ENCODE results near the gene PWWP2A.

PWWP2A gene

DNA sequence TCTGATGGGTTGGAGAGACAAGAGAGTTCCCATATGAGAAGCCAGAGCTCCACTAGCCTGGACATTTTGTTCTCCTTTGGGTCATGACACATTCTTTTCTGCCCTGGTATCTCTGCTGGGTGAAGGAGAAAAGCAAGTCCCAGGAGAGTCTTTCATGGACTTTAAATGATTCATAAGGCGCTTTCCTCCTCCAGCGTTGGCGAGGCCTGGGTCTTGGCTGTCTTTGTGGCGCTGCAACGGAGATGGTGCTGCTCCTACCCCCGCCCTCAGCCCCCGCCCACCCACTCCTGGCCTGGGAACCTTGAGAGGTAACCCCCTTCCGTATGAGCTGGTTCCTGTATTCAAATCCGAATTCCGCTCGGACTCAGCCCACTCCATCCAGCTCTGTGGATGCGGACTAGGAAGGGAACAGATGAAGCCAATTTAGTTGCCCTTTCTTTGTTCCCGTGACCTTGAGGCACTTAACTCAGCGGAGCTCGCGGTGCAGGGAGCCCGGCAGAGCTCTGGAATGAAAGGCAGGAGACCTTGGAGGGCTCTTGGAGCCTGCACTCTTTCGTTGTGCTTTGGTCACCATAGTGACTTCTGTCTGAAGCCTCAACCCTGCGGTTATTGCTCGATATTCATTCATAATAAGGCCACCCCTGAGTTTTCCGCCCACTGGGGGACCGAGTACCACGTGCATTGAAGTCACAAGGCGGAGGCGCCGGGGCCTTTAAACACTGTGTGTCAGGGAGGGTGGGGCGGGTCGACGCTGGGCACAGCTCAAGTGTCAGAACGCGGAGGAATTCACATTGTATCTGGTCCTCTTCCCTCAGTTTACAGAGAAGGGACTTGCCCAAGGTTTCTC lies 14.0 kb upstream of the PWWP2A start:
- DNase-seq: no peak

DNA sequence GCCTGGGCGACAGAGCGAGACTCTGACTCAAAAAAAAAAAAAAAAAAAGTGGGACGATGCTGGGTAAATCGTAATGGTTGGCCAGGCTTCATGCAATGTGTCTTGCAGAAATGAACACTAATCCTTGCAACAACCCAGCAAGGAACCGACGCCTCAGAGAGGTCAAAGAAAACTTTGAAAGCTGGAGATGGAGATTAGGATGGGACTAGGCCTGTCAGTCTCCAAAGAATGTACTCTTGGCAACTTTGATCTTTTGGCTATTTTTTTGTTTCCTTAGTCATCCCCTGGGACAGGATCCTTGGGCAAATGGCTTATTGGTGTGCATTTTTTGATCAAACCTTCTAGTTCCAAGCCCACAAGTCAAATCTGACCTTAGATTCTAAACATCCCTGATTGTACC lies 10.6 kb upstream of the PWWP2A start:
- no peak for DNase-seq

DNA sequence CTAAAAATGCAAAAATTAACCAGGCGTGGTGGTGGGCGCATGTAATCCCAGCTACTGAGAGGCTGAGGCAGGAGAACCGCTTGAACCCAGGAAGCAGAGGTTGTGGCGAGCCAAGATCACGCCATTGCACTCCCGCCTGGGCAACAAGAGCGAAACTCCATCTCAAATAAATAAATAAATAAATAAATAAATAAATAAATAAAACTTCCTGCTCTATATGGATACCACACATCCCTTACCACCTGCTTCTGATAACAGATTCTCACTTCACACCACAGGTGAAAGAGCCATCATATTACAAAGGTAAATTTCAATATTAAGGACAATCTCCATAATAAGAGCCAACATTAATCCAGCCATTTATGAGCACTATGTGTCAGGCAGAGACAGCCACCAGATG lies 9.4 kb upstream of the PWWP2A start:
- no peak for DNase-seq

DNA sequence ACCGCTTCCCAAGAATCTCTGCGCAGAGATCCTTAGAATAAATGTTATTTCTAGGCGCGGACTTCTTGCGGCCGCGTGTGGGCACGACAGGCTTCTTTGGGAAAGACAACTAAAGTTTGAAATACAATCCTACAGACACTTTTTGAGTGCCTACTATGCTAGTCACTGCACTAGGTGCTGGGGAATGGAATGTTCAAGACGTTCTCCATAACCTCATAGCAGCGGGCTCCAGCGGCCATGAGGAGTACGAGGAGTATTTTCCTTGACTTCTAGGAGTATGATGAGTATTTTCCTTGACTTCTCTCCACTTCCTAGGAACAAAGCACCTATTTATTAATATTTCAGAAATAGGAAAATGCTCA lies 636 bp upstream of the PWWP2A start:
- no peak for DNase-seq

DNA sequence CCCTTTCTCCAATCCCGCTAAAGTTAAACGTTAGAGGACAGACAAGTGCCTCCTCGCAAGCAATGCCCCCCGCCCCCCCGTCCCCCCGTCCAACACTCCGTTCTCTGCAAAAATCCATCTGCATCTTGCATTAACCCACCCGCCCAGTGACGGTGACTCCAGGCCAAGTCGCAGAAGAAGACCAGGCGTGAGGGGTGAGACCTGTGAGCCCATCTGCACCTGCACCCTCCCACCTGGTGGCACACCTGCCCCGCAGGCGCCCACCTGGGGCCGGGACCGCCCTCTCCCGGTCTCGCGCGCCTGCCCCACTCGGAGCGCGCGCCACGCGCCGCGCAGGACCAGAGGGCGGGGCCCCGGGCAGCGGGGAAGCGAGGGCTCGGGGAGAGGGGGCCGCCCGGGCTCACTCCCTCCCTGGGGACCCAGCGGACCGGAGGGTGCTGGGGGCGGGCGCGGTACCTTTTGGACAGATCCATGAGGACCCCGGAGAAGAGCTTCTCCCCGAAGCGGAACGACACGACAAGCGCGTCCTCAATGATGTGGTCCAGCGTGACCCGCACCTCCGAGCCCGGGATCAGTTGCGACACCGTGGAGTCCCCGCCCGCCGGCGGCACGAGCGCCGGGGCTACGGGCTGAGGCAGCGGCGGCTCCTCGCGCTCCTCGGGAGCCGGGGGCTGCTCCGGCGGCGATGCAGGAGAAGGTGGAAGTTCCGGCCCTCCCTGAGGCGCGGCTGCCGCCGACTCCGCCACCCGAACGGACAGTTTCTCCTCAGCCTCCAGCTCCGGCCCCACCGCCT lies 705 bp downstream of the PWWP2A start:
- peak; percentile 28 to 61 (median 34) for DNase-seq

DNA sequence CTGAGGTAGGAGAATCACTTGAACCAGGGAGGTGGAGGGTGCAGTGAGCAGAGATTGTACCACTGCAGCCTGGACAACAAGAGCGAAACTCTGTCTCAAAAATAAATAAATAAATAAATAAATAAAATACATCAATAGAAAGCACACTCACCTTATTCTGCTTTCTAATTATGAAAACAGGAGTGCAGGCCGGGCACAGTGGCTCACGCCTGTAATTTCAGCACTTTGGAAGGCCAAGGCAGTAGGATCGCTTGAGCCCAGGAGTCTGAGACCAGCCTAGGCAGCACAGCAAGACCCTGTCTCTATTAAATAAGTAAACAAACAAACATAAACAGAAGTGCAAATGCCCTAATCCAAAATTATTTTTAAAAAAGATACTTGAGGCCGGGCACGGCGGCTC lies 2.3 kb downstream of the PWWP2A start:
- no peak for DNase-seq

DNA sequence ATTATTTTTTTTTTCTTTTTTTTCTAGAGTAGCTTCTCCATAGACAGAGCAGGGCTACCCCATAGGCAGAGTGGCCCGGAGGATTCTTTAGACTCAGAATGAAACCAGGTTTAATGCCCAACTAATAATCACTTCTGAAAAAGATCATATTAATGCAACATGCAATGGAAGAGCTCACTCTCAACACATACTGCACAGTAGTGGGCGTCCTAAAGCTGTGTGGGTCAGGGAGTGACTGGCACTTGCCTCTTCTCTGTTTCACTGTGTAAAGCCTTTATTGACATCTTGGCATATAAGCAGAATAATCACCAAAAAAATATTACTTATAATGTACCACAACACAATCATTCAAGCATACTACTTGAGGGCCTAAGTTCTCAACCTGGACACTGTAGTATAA lies 11.1 kb downstream of the PWWP2A start:
- no peak for DNase-seq

DNA sequence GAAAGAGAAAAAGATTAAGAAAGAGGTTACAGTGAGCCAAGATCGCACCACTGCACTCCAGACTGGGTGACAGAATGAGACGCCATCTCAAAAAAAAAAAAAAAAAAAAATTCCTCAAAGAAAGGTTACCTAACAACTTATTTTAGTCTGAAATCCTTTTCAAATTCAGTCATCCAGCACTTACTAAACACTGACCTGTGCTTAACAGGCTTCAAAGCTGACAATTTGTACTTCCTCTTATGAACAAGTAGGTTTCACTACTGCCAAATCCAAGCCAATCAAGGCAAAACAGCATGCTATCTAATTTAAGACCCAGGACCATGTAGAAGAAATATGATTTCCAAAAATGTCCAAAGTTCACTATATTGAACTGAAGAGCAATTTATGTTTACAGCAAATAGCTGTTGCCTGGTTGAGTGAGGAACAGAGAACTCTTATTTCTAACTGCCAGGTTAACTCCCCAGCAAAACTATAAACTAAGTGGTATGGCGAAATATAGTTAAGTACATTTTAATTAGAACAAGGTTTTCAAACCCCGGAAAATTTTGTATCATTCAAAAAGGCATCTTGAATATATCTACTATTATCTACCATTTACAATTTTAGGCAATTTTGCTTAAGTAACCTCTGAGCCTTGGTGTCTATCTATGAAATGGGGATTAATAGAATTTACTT lies 13.4 kb downstream of the PWWP2A start:
- no peak for DNase-seq

DNA sequence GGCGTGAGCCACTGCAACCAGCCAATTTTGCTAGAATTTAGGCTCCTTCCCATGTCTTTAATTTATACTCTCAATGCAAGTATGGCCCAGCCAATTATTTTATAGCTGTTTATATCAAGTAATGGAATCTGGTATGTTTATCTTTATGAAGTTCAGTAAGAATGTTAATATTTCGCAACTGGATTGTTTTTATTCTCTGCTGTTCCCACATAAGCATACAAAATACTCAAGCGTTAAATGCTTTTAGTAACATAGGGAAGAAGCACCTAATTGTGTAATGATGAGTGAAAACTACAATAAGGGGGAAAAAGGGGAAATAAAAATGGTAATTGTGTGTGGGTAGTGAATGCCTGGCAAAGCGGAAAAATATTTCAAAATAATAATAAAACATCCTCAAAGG lies 21.3 kb downstream of the PWWP2A start:
- DNase-seq: no peak

DNA sequence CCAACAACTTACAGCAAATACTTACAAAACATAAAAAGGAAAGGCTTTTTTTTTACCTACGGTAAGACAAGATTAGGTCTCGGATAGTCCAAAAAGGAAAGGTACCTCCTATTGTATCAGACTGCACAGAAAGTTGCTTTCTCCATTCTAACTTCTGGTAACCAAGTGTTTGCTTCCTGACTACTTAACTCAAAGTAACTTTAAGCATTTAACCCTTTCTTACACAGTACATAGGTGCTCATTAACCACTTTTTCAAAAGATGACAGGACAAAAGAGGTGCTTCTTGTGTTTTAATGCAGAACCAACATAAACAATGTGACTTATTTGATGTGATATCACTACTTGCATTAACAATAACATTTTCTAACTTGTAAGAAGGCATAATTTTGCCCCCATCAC lies 23.1 kb downstream of the PWWP2A start:
- no peak for DNase-seq

DNA sequence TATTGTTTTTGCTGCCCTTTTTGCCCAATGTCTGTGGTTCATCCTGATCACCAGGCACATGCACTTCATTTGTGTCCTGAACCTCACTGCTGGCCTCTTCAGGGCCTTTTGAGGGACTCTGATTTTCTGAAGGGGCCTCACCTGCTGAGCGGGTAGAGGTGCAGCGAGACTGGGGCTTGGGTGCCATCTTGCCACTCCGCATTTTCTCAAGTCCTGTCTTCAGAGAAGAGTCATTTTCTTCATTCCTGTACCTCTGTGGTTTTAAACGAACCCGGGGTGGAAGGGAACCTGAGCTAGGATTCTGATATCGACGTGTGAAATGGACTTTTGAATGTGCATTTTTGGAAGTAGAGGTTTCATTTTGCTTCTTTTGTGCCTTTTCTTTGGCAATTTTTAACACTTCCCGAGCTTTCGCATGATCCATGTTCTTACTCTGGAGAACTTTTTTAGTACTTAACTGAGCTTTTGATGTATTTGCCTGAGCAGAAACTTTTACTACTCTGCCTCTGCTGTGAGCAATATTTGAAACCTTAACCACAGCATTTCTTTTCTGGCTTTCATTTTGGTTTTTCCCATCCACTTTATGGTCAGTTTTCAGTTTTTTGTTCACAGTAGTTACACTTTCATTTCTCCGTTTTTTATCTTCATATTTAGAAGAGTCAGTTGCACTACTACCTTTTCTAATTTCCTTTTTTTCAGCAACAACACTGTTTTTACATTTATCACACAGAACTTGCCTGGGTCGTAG lies 26.1 kb downstream of the PWWP2A start:
- DNase-seq: no peak

DNA sequence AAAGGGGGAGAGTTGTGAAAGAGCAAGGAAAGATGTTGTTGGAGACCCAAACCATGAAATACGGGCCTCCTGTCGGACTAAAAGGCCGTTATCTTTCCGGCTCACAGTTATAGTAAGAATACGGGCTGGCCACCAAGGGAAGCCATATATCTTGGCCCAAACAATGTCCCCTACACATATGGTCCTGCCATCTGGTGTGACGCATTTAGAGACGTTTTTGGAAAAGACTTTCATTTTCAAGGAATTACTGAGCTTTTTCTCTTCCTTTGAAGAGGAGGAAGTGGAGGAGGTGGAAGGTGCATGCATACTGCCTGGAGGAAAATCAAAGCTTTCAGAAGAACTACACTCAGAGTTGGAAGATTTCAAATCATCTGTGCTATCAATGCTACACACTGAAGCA lies 26.7 kb downstream of the PWWP2A start:
- DNase-seq: no peak

DNA sequence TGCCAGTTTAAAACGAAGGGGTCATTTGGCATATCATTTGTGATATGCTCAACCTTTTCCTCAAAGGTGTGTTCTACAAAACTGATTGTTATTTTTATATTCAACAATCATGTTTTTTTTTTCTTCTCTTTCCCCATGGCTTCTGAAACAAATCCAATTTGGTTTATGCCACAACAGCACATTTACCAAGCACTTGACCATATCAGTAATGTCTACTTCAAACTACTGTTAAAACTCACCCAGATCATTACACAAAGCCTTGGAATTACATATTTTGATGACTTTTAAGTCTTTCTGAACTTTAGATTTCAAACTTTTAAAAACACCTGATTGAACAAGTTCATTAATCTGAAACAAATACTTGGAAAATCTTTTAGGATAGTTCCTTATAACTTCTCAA lies 29.2 kb downstream of the PWWP2A start:
- no peak for DNase-seq

DNA sequence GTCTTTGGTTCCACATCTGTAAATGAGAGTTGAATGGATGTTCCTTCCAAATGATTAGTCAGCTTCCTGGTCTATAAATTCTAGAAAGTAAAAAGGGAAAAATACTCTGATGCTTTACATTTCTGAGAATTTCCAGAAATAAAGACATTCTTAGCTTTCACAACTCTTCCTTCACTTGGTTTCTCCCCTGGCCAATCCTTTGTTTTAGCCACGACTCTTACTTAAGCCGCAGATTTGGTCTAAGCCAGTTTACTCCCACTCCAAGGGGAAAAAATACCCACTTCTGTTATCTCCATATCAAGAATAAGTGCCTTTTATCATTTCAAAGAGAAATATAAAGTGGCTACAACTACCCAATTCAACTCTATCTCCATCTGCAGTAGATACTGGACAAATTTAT lies 29.7 kb downstream of the PWWP2A start:
- DNase-seq: no peak

DNA sequence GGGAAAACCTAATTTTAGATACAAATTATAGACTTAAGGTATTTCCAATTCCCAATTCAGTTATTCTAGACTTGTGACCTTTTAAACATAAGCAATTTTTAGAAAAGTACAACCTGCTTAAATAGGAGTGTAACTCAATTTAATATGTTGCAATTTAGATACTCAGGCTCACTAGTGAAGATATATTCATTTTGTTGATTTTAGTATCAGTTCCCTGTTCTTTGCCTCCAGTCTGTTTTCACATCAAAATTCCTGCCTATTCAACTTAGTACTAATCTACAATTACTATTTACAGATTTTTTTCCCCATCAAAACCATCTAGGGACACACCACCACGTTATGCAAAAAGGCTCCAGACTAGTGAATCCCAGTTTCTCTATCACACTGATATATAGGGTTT lies 30.4 kb downstream of the PWWP2A start:
- DNase-seq: no peak

DNA sequence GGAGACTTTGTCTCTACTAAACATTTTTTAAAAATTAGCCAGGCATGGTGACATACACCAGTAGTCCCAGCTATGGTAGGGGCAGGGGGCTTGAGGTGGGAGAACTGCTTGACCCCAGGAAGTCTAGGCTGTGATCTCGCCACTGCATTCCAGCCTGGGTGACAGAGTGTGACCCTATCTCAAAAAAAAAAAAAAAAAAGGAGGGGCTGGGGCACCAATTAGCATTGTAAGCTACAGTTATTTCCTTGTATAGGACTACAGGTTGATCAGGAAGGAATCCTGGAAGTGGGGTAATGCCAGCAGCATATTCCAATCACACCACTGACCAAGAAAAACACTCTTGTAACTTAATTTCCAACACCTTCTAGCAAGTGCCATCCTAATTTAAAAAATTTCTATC lies 32.1 kb downstream of the PWWP2A start:
- no peak for DNase-seq

DNA sequence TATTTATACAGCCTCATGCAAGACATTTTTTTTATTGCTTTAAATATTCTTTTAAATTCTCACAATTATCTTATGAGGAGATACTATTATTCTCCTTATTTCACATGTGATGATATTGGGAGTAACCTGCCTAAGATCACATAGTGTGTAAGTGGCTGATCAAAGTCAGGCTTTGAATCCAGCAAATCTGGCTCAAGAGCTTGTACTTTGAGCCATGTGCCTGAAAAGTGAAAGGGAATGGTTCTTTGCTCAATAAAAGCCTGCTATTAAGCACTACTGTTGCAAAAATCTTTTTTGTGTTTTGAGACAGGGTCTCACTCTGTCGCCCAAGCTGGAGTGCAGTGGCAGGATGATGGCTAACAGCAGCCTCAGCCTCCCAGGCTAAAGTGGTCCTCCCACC lies 35.1 kb downstream of the PWWP2A start:
- no peak for DNase-seq

DNA sequence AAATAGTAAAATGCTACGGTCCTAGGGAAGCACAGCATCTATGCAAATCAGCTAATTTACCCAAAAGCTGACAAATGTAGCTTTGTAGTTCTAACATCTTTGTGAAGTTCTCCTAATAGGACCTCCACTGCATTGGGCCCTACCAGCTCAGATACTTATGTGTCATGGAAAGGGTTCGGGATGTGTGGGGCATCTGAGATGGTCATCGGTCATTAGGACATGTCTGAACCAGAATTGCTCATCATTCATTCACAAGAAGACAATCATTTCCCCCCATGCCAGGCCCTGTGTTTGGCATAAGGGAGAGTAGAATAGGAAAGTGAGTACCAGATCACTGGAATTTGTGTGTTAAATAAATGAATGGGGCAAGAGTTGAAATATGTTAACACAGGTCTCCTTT lies 35.7 kb downstream of the PWWP2A start:
- no peak for DNase-seq

DNA sequence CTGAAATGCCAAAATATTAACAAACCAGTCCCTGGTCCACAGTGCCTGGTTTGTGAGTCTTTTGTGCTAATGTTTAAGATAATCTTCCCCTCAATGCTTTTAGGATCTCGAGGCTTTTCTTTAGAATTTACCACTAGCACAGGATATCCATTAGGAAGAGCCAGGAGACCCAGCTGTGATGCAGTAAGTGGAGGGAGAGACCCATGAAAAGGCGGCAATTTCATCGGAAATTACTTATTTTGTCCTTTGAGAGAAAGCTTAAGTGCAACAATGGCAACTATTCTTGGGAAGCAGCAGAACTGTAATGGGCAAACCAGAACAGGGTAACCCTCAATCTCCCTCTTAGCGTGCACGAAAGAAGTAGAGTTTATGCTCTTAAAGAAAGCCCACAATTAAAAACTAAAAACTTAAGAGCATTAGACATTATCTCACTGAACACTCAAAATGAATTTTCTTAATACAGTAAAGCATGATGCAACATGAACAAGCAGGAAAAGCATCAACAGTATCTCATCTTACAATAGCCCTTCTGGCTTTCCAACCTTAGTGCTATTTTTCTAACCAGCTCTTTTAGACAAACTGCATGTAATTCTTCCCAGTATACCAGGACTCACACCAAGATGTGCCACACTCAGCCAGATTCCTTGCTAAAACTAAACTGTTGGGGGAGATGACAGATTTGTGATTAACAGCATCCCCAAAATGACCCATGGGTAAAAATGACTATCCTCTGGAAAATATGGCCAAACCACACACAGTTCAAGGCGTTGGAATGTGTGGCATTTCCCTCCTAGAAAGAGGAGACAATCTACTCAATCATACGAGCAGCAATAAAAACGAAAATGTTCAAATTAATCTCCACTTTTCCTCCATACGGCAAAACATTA lies 36.4 kb downstream of the PWWP2A start:
- no peak for DNase-seq

DNA sequence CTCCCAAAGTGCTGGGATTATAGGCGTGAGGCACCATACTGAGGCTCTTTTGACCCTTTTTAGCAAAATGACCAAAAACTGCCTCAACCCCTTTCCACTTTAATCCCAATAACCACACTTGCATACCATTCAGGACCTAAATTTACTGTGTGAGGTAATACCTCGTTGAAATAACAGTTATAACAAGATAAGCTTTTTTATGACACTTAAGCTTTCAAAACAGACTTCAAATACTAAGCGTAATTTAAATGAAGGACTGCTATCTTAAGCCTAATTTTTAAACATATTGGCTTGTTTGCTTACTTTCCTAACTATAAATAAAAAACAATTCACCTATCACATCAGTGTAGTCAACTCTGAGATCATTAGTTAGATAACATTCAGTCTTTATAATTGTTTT lies 37.8 kb downstream of the PWWP2A start:
- DNase-seq: no peak

DNA sequence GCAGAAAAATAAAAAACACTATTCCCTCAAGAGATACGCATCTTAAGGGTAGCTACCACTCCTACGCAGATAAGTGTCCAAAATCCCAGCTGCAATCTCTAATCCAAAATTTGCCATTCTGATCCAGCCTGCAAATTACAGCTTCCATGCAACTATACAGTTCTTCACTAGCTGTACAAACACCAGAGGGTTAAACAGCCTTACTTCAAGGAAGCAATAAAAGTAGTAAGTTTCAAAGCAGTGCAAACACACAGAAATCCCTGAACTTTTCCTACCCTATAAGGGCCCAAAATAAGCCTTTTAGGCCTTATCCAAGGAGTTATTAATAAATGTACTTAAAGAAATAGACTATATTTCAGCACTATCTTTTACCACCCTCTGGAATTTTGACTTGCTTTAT lies 39.5 kb downstream of the PWWP2A start:
- no peak for DNase-seq

DNA sequence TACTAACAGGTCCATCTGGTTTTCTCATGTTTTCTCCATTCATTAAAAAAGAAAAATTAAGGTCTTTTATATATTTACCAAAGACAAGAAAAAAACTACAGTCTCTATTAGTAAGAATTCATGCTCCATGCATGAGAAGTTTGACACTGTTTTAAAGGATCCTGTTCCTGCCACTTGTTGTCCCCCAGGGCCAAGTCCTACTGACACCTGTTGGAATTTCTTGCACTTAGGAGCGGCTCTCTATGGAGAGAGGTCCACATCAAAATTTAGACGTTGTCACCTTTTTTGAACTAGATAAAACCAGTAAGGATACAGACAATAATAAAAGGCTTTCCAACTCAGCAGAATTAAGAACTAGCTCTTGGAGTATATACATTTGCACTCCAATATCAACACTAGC lies 42.3 kb downstream of the PWWP2A start:
- DNase-seq: no peak

All from T-helper 1 cell (primary cell).